Panc1 (cell line): ENCODE measurements around the gene SLC9A8. TPM values are rescaled to one million over a fixed set of nuclear protein-coding genes. Genes with fewer than 3 reads are reported as not detected.
A peak's percentile ranks its signal among the peaks of the same experiment; 100 is the strongest.

Experiments used
- ATAC-seq: fragments of 200-7000 bp; cut with Tn5 transposase; 2 replicates; pipeline ENCODE4 v1.9.1; 2020; ENCODE audit warnings: mild to moderate bottlenecking, moderate library complexity
- BruUV-seq: library from RNA; stranded (reverse); fragments of 400-500 nt; replicated peaks from 2 replicates; lab custom pipeline; 2021; lab: Mats Ljungman, UMichigan
- CTCF ChIA-PET: fragments of 300-600 bp; sonication (Branson Sonifier 250); formaldehyde crosslinking; loops from one replicate; lab custom pipeline; 2022; ENCODE audit warnings: antibody characterized with exemption; lab: Charles Lee
- POLR2A ChIA-PET: fragments of 300-600 bp; sonication (Branson Sonifier 250); formaldehyde crosslinking; loops from one replicate; lab custom pipeline; 2022; ENCODE audit warnings: antibody characterized with exemption; lab: Charles Lee
- DNase-seq: peaks from one replicate; pipeline ENCODE4 v3.0.0-alpha.2; 2010; ENCODE audit warnings: low read depth, low spot score
- H3K27ac ChIP-seq: 2 replicates; pipeline ENCODE4 v1.5.1; 2011; ENCODE audit warnings: mild to moderate bottlenecking, low read length, inconsistent platforms
- H3K27me3 ChIP-seq: fragments of 200-500 bp; sonication (Bioruptor generic); 2 replicates; pipeline ENCODE4 v1.6.0; 2014; ENCODE audit warnings: low read length, inconsistent platforms; ENCODE audit not compliant: control insufficient read depth, insufficient read depth
- H3K36me3 ChIP-seq: fragments of 200-500 bp; sonication (Bioruptor generic); 2 replicates; pipeline ENCODE4 v1.5.1; 2014; ENCODE audit warnings: inconsistent platforms, mild to moderate bottlenecking, low read length, moderate library complexity; ENCODE audit not compliant: control insufficient read depth, insufficient read depth
- H3K4me1 ChIP-seq: 2 replicates; pipeline ENCODE4 v1.5.1; 2011; ENCODE audit warnings: inconsistent platforms, mild to moderate bottlenecking, low read length, moderate library complexity; ENCODE audit not compliant: control insufficient read depth, insufficient read depth
- H3K4me3 ChIP-seq, 2 experiments: 2 replicates each; pipeline ENCODE4 v1.5.1; 2011 to 2012; ENCODE audit warnings: low read depth in 2 of 2, low read length in 2 of 2, mild to moderate bottlenecking in 2 of 2, inconsistent platforms in 1 of 2, moderate library complexity in 1 of 2
- H3K9me3 ChIP-seq: fragments of 200-500 bp; sonication (Bioruptor generic); 2 replicates; pipeline ENCODE4 v1.5.1; 2014; ENCODE audit warnings: low read depth, mild to moderate bottlenecking, inconsistent platforms, low read length, moderate library complexity; ENCODE audit not compliant: control insufficient read depth, insufficient read depth
- CTCF ChIP-seq: fragments of 450-650 bp; IDR thresholded peaks from 2 replicates; pipeline ENCODE4 v1.5.1; 2017; ENCODE audit warnings: mild to moderate bottlenecking
- POLR2AphosphoS5 ChIP-seq: IDR thresholded peaks from 2 replicates; pipeline ENCODE4 v1.6.1; 2012; ENCODE audit warnings: mild to moderate bottlenecking, low read depth, low read length, moderate library complexity
- REST ChIP-seq, 2 experiments: IDR thresholded peaks; 2 replicates each; pipeline ENCODE4 v1.6.1; 2011 to 2012; ENCODE audit warnings: low read depth in 2 of 2, control low read depth in 1 of 2, low read length in 1 of 2, mild to moderate bottlenecking in 1 of 2, moderate library complexity in 1 of 2; ENCODE audit not compliant: insufficient read depth in 1 of 2
- SIN3A ChIP-seq: IDR thresholded peaks from 2 replicates; pipeline ENCODE4 v1.6.1; 2012; ENCODE audit warnings: low read depth, mild to moderate bottlenecking, low read length, moderate library complexity, borderline replicate concordance; ENCODE audit not compliant: insufficient read depth
- TCF7L2 ChIP-seq: IDR thresholded peaks from 2 replicates; pipeline ENCODE4 v1.6.1; 2011; ENCODE audit warnings: mild to moderate bottlenecking, low read depth, low read length, inconsistent platforms
- in situ Hi-C: cut with HindIII; loops from 2 replicates; pipeline ENCODE4 v1.10.0; 2016; ENCODE audit warnings: low sequenced_read_pairs, low pct_unique_long_range_greater_than_20kb
- intact Hi-C: fragments of 100-400 bp; cut with micrococcal nuclease; formaldehyde crosslinking; loops from one replicate; pipeline ENCODE4 v1.10.0; 2022; ENCODE audit not compliant: unreplicated experiment
- total RNA-seq: library from RNA; stranded (reverse); gene quantifications from one replicate; pipeline ENCODE4 v1.2.1, GENCODE V29; 2021; ENCODE audit not compliant: unreplicated experiment

Gene SLC9A8
- total RNA-seq, 1 experiment from 2014 or later: 6.7 TPM

GRCh38 chr20:49775229-49775693 lies 37.4 kb upstream of the SLC9A8 start:
- no peak overlapping the region for H3K4me3 ChIP-seq
- H3K36me3 ChIP-seq: no peaks in the 10 kb centered on the region
- peak; percentile 86 for ATAC-seq
- ChIA-PET CTCF (interaction anchor here (1.0 kb wide), 1 partner anchor 36 kb away, joined by 3 read pairs; no protein-coding TSS in a partner anchor), POLR2A (no interaction called here)
- H3K27me3 ChIP-seq: no peaks in the 10 kb centered on the region
- peak overlapping the region; percentile 25; the same call in 1 of the 2 replicates for H3K27ac ChIP-seq
- intact Hi-C loops (no loop called here), in situ Hi-C loops (no loop called here)
- no peaks in the 10 kb centered on the region for H3K9me3 ChIP-seq
- peak; percentile 91 for DNase-seq
- H3K4me1 ChIP-seq: peaks cover 17% of the 10 kb centered on the region
- TF ChIP-seq TCF7L2 (no peak), CTCF (no peak), REST (IDR thresholded peaks at IDR 0.05; ENCODE audit: insufficient read depth in 1 of 2, low read depth in 2 of 2, low read length in 1 of 2) (no peak), POLR2AphosphoS5 (no peak), SIN3A (no peak)
- no TSS peak for BruUV-seq

- no peak for ATAC-seq
Measured at GRCh38 chr20:49779972-49780371, 32.7 kb upstream of the SLC9A8 start.

More at GRCh38 chr20:49779972-49780371, 32.7 kb upstream of the SLC9A8 start:
- H3K4me3 ChIP-seq: no peak overlapping the region
- DNase-seq: no peak
- no peaks in the 10 kb centered on the region for H3K27me3 ChIP-seq
- H3K4me1 ChIP-seq: peaks cover 10% of the 10 kb centered on the region
- H3K36me3 ChIP-seq: no peaks in the 10 kb centered on the region
- CTCF ChIA-PET: no interaction called here
- no peak for TF ChIP-seq REST (IDR thresholded peaks at IDR 0.05; ENCODE audit: insufficient read depth in 1 of 2, low read depth in 2 of 2, low read length in 1 of 2)
- TF ChIP-seq CTCF: no peak
- TF ChIP-seq TCF7L2: no peak
- no peak for TF ChIP-seq POLR2AphosphoS5
- TF ChIP-seq SIN3A: no peak
- in situ Hi-C loops: no loop called here
- H3K9me3 ChIP-seq: no peaks in the 10 kb centered on the region
- BruUV-seq: no TSS peak
- H3K27ac ChIP-seq: no peak overlapping the region
- POLR2A ChIA-PET: no interaction called here
- intact Hi-C loops: no loop called here
